GM21528 (cell line): ENCODE measurements around the gene UBC.
"Not testable (repeated sequence)": the region's sequence is repeated elsewhere in the genome, so short reads cannot be mapped to it uniquely, and the experiment has no call there.

ENCODE experiments used
- ATAC-seq: cut with Tn5 transposase; IDR thresholded peaks from one replicate; pipeline ENCODE4 v1.9.1; 2021; ENCODE audit warnings: mild to moderate bottlenecking, moderate library complexity; ENCODE audit not compliant: unreplicated experiment, low FRiP score

Gene UBC

GRCh38 chr12:124916374-124917134, 2.1 kb upstream of the UBC start:
- no peak for ATAC-seq

GRCh38 chr12:124915239-124916236, 1.1 kb upstream of the UBC start:
- peak; percentile 8 for ATAC-seq

GRCh38 chr12:124913474-124914391, 717 bp downstream of the UBC start:
- peak; percentile 16 for ATAC-seq

- ATAC-seq = not testable (repeated sequence)
These were observed 1.7 kb downstream of the UBC start for GRCh38 chr12:124912529-124913287.

GRCh38 chr12:124911521-124911920, 2.9 kb downstream of the UBC start:
- not testable (repeated sequence) for ATAC-seq

- no peak for ATAC-seq
These were observed 3.6 kb downstream of the UBC start for GRCh38 chr12:124910561-124911478.

- no peak for ATAC-seq
These were observed 4.5 kb downstream of the UBC start for GRCh38 chr12:124909831-124910560.

GRCh38 chr12:124906606-124907261, 7.7 kb downstream of the UBC start:
- ATAC-seq = peak; percentile 53

- ATAC-seq = no peak
These were observed 9.9 kb downstream of the UBC start for GRCh38 chr12:124904306-124905098.

GRCh38 chr12:124902916-124903315, 11.5 kb downstream of the UBC start:
- peak; percentile 40 for ATAC-seq

GRCh38 chr12:124901003-124901402, 13.4 kb downstream of the UBC start:
- no peak for ATAC-seq

GRCh38 chr12:124900345-124900795, 14.1 kb downstream of the UBC start:
- not testable (repeated sequence) for ATAC-seq

GRCh38 chr12:124898923-124899294, 15.5 kb downstream of the UBC start:
- no peak for ATAC-seq

GRCh38 chr12:124898200-124898922, 16.1 kb downstream of the UBC start:
- no peak for ATAC-seq

- no peak for ATAC-seq
These were observed 18.0 kb downstream of the UBC start for GRCh38 chr12:124896461-124896860.
